Measurements from ENCODE around the gene PAM.

Gene PAM

DNA sequence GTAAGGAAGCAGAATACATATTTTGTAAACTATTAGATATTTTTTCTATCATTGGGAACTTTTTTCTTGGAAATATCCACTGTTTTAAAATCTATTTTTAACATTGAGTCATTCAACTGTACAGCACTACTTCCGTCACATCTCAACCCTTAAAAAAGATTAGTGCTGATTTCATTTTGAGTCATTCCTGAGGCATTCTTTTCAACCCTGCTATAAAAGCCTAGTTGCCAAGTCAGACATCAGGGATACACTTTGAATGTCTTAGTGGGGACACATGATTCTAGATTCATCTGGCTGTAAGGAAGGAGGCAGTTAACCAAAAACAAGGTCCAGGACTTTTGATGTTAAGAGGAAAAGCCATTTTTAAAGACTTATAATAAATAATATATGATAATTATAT lies 203.9 kb downstream of the PAM start:
- H3K4me3 ChIP-seq (ENCODE audit: severe bottlenecking) = no peak overlapping the region
- TF ChIP-seq, protein P1, sequence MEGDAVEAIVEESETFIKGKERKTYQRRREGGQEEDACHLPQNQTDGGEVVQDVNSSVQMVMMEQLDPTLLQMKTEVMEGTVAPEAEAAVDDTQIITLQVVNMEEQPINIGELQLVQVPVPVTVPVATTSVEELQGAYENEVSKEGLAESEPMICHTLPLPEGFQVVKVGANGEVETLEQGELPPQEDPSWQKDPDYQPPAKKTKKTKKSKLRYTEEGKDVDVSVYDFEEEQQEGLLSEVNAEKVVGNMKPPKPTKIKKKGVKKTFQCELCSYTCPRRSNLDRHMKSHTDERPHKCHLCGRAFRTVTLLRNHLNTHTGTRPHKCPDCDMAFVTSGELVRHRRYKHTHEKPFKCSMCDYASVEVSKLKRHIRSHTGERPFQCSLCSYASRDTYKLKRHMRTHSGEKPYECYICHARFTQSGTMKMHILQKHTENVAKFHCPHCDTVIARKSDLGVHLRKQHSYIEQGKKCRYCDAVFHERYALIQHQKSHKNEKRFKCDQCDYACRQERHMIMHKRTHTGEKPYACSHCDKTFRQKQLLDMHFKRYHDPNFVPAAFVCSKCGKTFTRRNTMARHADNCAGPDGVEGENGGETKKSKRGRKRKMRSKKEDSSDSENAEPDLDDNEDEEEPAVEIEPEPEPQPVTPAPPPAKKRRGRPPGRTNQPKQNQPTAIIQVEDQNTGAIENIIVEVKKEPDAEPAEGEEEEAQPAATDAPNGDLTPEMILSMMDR (IDR thresholded peaks at IDR 0.05; ENCODE audit: poor library complexity, severe bottlenecking) = no peak
- DNase-seq (ENCODE audit: low spot score) (no peak), ATAC-seq (ENCODE audit: low read depth) (peak; percentile 100)
- peak overlapping the region; percentile 75 for H3K27ac ChIP-seq (ENCODE audit: poor library complexity, severe bottlenecking)
- H3K9me3 ChIP-seq (ENCODE audit: severe bottlenecking) = no peaks in the 10 kb centered on the region
- peaks cover 29% of the 10 kb centered on the region for H3K36me3 ChIP-seq (ENCODE audit: low read depth)
- H3K4me1 ChIP-seq (ENCODE audit: insufficient read depth, poor library complexity, severe bottlenecking) = peaks cover 18% of the 10 kb centered on the region
- no peaks in the 10 kb centered on the region for H3K27me3 ChIP-seq (ENCODE audit: insufficient read depth, poor library complexity, severe bottlenecking)

DNA sequence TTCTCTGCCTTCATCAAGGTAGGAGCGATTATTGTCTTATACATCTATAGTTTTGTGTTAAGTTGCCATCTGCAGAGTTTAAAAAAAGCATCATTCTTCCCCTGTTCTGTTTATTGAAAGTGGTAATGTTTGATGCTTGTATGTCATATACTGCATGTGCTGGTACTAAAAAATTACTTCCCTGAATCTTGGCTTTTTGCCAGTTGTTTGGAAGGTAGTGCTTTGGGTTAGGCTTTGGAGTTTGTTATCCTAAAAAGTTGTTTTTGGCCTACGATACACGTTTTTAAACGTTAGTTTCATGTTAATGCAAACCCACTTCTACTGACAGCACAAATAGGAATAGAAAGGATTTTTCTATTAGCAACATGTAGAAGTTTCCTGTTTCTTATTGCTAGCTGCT lies 206.6 kb downstream of the PAM start:
- TF ChIP-seq, protein P1 (IDR thresholded peaks at IDR 0.05; ENCODE audit: poor library complexity, severe bottlenecking) = no peak
- DNase-seq (ENCODE audit: low spot score) (no peak), ATAC-seq (ENCODE audit: low read depth) (no peak)
- H3K27ac ChIP-seq (ENCODE audit: poor library complexity, severe bottlenecking) = no peak overlapping the region
- no peaks in the 10 kb centered on the region for H3K9me3 ChIP-seq (ENCODE audit: severe bottlenecking)
- H3K4me1 ChIP-seq (ENCODE audit: insufficient read depth, poor library complexity, severe bottlenecking) = peaks cover 18% of the 10 kb centered on the region
- H3K27me3 ChIP-seq (ENCODE audit: insufficient read depth, poor library complexity, severe bottlenecking) = no peaks in the 10 kb centered on the region
- H3K36me3 ChIP-seq (ENCODE audit: low read depth) = peaks cover 24% of the 10 kb centered on the region
- H3K4me3 ChIP-seq (ENCODE audit: severe bottlenecking) = no peak overlapping the region

DNA sequence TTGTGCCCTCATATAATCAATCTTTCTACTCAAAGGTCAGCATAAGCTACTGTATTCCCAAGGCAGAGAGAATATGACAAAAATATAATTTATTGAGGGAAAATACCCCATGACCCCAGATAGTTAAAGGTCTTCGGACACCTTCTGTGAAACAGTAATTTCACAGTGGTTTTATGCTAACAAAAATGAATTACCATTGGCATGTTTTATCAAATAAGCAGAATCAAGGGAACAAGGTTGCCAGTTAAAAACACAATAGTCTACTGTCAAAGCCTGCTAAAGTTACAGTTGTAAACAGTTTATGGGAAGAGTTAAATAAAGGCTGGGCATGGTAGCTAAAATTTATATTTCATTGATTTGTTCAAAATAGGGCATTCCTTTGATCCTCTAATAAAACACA lies 210.5 kb downstream of the PAM start:
- H3K27me3 ChIP-seq (ENCODE audit: insufficient read depth, poor library complexity, severe bottlenecking) = no peaks in the 10 kb centered on the region
- peaks cover 8% of the 10 kb centered on the region for H3K36me3 ChIP-seq (ENCODE audit: low read depth)
- no peak for ATAC-seq (ENCODE audit: low read depth)
- no peak overlapping the region for H3K4me3 ChIP-seq (ENCODE audit: severe bottlenecking)
- no peak for DNase-seq (ENCODE audit: low spot score)
- H3K27ac ChIP-seq (ENCODE audit: poor library complexity, severe bottlenecking) = no peak overlapping the region
- TF ChIP-seq, protein P1 (IDR thresholded peaks at IDR 0.05; ENCODE audit: poor library complexity, severe bottlenecking) = no peak
- H3K4me1 ChIP-seq (ENCODE audit: insufficient read depth, poor library complexity, severe bottlenecking) = no peaks in the 10 kb centered on the region
- no peaks in the 10 kb centered on the region for H3K9me3 ChIP-seq (ENCODE audit: severe bottlenecking)

GRCh38 chr5:102969641-102970040 lies 214.5 kb downstream of the PAM start:
- Histone ChIP-seq H3K27ac (ENCODE audit: poor library complexity, severe bottlenecking) (no peak overlapping the region), H3K27me3 (ENCODE audit: insufficient read depth, poor library complexity, severe bottlenecking) (no peaks in the 10 kb centered on the region), H3K4me3 (ENCODE audit: severe bottlenecking) (no peak overlapping the region), H3K4me1 (ENCODE audit: insufficient read depth, poor library complexity, severe bottlenecking) (no peaks in the 10 kb centered on the region), H3K9me3 (ENCODE audit: severe bottlenecking) (no peaks in the 10 kb centered on the region), H3K36me3 (ENCODE audit: low read depth) (peaks cover 6% of the 10 kb centered on the region; the same call in 1 of the 2 replicates)
- DNase-seq (ENCODE audit: low spot score) (no peak), ATAC-seq (ENCODE audit: low read depth) (no peak)
- TF ChIP-seq, protein P1 (IDR thresholded peaks at IDR 0.05; ENCODE audit: poor library complexity, severe bottlenecking) = no peak

- H3K27me3 ChIP-seq (ENCODE audit: insufficient read depth, poor library complexity, severe bottlenecking) = no peaks in the 10 kb centered on the region
- H3K36me3 ChIP-seq (ENCODE audit: low read depth) = peaks cover 6% of the 10 kb centered on the region; the same call in 1 of the 2 replicates
- TF ChIP-seq, protein P1 (IDR thresholded peaks at IDR 0.05; ENCODE audit: poor library complexity, severe bottlenecking) = peak; percentile 88
- no peaks in the 10 kb centered on the region for H3K4me1 ChIP-seq (ENCODE audit: insufficient read depth, poor library complexity, severe bottlenecking)
- H3K4me3 ChIP-seq (ENCODE audit: severe bottlenecking) = no peak overlapping the region
- no peak for DNase-seq (ENCODE audit: low spot score)
- no peaks in the 10 kb centered on the region for H3K9me3 ChIP-seq (ENCODE audit: severe bottlenecking)
- peak; percentile 85 for ATAC-seq (ENCODE audit: low read depth)
- H3K27ac ChIP-seq (ENCODE audit: poor library complexity, severe bottlenecking) = no peak overlapping the region
These were observed 216.7 kb downstream of the PAM start for GRCh38 chr5:102971676-102972293.
